Upper lobe of right lung (tissue), 1 donor: ENCODE results near the gene TMEM221. TPM values are rescaled to one million over a fixed set of nuclear protein-coding genes. Genes with fewer than 3 reads are reported as not detected.

Experiments
- ATAC-seq: fragments of 200-7000 bp; cut with Tn5 transposase; one replicate; pipeline ENCODE4 v1.9.1; 2020; ENCODE audit warnings: mild to moderate bottlenecking, moderate library complexity
- DNase-seq: peaks from one replicate; pipeline ENCODE4 v3.0.0-alpha.2; 2020
- H3K27ac ChIP-seq: fragments of 200-600 bp; one replicate; pipeline ENCODE4 v1.8.0; 2022
- H3K27me3 ChIP-seq: fragments of 200-600 bp; one replicate; pipeline ENCODE4 v1.8.0; 2022; ENCODE audit warnings: mild to moderate bottlenecking
- H3K36me3 ChIP-seq: fragments of 200-600 bp; one replicate; pipeline ENCODE4 v1.8.0; 2022
- H3K4me1 ChIP-seq: fragments of 200-600 bp; one replicate; pipeline ENCODE4 v1.8.0; 2022
- H3K4me3 ChIP-seq: fragments of 200-600 bp; one replicate; pipeline ENCODE4 v1.8.0; 2022; ENCODE audit warnings: mild to moderate bottlenecking
- H3K9me3 ChIP-seq: fragments of 200-600 bp; one replicate; pipeline ENCODE4 v1.8.0; 2022
- intact Hi-C: fragments of 100-400 bp; cut with DNase I; formaldehyde crosslinking; loops from one replicate; pipeline ENCODE4 v1.11.0; 2022
- total RNA-seq: library from RNA; stranded (reverse); fragmentation: NEBNext Ultra II Directional; extraction: Animal tissue kit (Norgen Biotek cat#: 25700); gene quantifications from one replicate; pipeline ENCODE4 v1.2.1, GENCODE V29; 2021
- TF ChIP-seq, protein P1 (sequence below): fragments of 200-600 bp; IDR thresholded peaks from one replicate; pipeline ENCODE4 v1.8.0; 2022; ENCODE audit warnings: antibody characterized with exemption
- donor health status: DM: no; HTN: yes; CAD: no; lungs with severe emphysema.

Gene TMEM221
- total RNA-seq, 1 donor from 2014 or later: not detected

DNA sequence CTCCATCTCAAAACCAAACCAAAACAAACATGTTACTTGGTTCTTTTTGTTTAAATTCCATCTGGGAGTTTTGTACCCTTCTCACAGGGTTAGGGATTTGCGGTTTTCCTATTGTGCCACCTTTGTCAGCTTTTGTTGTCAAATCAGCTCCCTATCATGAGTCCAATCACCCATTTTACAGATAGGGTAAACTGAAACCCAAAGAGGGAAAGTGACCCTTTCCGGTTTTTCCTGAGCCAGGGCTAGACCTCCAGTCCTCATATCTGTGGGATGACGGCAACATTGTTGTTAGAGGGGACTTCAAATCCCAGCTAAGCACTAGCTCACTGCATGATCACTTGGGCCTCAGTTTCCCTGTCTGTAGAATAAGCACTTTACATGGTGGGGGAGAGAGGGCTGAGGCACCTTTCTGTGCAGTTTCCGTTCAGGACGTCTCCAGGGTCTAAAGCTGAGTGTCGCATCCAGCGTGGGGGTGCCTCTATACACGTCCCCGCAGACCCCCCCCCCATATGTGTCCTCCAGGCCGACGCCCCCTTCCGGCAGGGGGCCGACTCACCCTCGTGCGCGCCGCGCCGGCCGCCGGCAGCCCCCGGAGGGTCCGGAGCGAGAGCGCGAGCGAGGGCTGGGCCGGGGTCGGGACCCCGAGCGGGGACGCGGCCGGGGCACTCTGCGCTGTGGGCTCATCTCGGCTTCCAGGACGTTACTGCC lies 58.4 kb downstream of the TMEM221 start:
- TF ChIP-seq, protein P1, sequence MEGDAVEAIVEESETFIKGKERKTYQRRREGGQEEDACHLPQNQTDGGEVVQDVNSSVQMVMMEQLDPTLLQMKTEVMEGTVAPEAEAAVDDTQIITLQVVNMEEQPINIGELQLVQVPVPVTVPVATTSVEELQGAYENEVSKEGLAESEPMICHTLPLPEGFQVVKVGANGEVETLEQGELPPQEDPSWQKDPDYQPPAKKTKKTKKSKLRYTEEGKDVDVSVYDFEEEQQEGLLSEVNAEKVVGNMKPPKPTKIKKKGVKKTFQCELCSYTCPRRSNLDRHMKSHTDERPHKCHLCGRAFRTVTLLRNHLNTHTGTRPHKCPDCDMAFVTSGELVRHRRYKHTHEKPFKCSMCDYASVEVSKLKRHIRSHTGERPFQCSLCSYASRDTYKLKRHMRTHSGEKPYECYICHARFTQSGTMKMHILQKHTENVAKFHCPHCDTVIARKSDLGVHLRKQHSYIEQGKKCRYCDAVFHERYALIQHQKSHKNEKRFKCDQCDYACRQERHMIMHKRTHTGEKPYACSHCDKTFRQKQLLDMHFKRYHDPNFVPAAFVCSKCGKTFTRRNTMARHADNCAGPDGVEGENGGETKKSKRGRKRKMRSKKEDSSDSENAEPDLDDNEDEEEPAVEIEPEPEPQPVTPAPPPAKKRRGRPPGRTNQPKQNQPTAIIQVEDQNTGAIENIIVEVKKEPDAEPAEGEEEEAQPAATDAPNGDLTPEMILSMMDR: no peak
- no peaks in the 10 kb centered on the region for H3K9me3 ChIP-seq
- no peak for ATAC-seq
- peaks cover 12% of the 10 kb centered on the region for H3K4me1 ChIP-seq
- DNase-seq: no peak
- H3K36me3 ChIP-seq: no peaks in the 10 kb centered on the region
- no peak overlapping the region for H3K27ac ChIP-seq
- intact Hi-C loops: loop anchor here (5.0 to 10.0 kb wide), 2 partner anchors 43 to 65 kb away; no protein-coding TSS in a partner anchor
- H3K27me3 ChIP-seq: peaks cover 5% of the 10 kb centered on the region
- peak overlapping the region; percentile 51 for H3K4me3 ChIP-seq

- no peaks in the 10 kb centered on the region for H3K9me3 ChIP-seq
- intact Hi-C loops: loop anchor here (5.0 kb wide), 1 partner anchor 42 kb away; no protein-coding TSS in a partner anchor
- H3K4me3 ChIP-seq: no peak overlapping the region
- DNase-seq: no peak
- no peaks in the 10 kb centered on the region for H3K36me3 ChIP-seq
- H3K4me1 ChIP-seq: peaks cover 7% of the 10 kb centered on the region
- ATAC-seq: no peak
- TF ChIP-seq, protein P1: no peak
- H3K27ac ChIP-seq: no peak overlapping the region
- H3K27me3 ChIP-seq: peaks cover 2% of the 10 kb centered on the region
Observed at GRCh38 chr19:17389288-17389687, 59.2 kb downstream of the TMEM221 start.

- intact Hi-C loops: loop anchor here (5.0 kb wide), 1 partner anchor 39 kb away; no protein-coding TSS in a partner anchor
- Histone ChIP-seq H3K4me3 (no peak overlapping the region), H3K9me3 (no peaks in the 10 kb centered on the region), H3K36me3 (no peaks in the 10 kb centered on the region), H3K4me1 (peaks cover 10% of the 10 kb centered on the region), H3K27ac (no peak overlapping the region), H3K27me3 (no peaks in the 10 kb centered on the region)
- TF ChIP-seq, protein P1: peak; percentile 88
- DNase-seq: peak; percentile 83
- peak; percentile 82 for ATAC-seq
Observed at GRCh38 chr19:17385878-17386611, 62.4 kb downstream of the TMEM221 start.

Other genes with a start within 250 kb of the TMEM221 start
- 24.0 TPM for gene USE1, start 233.3 kb downstream of the TMEM221 start, total RNA-seq
- gene OCEL1, start 222.4 kb downstream of the TMEM221 start, total RNA-seq: 31.6 TPM
- gene NR2F6, start 202.7 kb downstream of the TMEM221 start, total RNA-seq: 41.7 TPM
- 14.0 TPM for gene USHBP1, start 183.9 kb downstream of the TMEM221 start, total RNA-seq
- gene BABAM1, start 181.2 kb downstream of the TMEM221 start, total RNA-seq: 67.9 TPM
- gene ANKLE1, start 166.8 kb downstream of the TMEM221 start, total RNA-seq: 0.64 TPM
- 17.1 TPM for gene ABHD8, start 145.2 kb downstream of the TMEM221 start, total RNA-seq
- 84.9 TPM for gene MRPL34, start 142.8 kb downstream of the TMEM221 start, total RNA-seq
- 30.4 TPM for gene DDA1, start 139.1 kb downstream of the TMEM221 start, total RNA-seq
- 14.6 TPM for gene ANO8, start 113.8 kb downstream of the TMEM221 start, total RNA-seq
- gene GTPBP3, start 111.1 kb downstream of the TMEM221 start, total RNA-seq: 17.7 TPM
- gene PLVAP, start 71.3 kb downstream of the TMEM221 start, total RNA-seq: 174 TPM
- gene CCDC194, start 54.5 kb downstream of the TMEM221 start, total RNA-seq: 2.0 TPM
- 133 TPM for gene BST2, start 43.0 kb downstream of the TMEM221 start, total RNA-seq
- 36.3 TPM for gene MVB12A, start 28.6 kb downstream of the TMEM221 start, total RNA-seq
- not detected for gene NXNL1, start 12.3 kb upstream of the TMEM221 start, total RNA-seq
- gene SLC27A1, start 21.9 kb upstream of the TMEM221 start, total RNA-seq: 27.8 TPM
- gene PGLS, start 63.0 kb upstream of the TMEM221 start, total RNA-seq: 78.0 TPM
- 104 TPM for gene COLGALT1, start 107.0 kb upstream of the TMEM221 start, total RNA-seq
- 0.41 TPM for gene UNC13A, start 239.7 kb upstream of the TMEM221 start, total RNA-seq